HuH-7 (cell line): ENCODE data around the gene GLOD5.
A peak's percentile ranks its signal among the peaks of the same experiment; 100 is the strongest.

ENCODE experiments used
- DNase-seq: peaks from one replicate; pipeline ENCODE4 v3.0.0; 2011; ENCODE audit warnings: low spot score

The GLOD5 gene

GRCh38 chrX:48754238-48754637 lies 7.3 kb upstream of the GLOD5 start:
- peak; percentile 31 for DNase-seq

DNA sequence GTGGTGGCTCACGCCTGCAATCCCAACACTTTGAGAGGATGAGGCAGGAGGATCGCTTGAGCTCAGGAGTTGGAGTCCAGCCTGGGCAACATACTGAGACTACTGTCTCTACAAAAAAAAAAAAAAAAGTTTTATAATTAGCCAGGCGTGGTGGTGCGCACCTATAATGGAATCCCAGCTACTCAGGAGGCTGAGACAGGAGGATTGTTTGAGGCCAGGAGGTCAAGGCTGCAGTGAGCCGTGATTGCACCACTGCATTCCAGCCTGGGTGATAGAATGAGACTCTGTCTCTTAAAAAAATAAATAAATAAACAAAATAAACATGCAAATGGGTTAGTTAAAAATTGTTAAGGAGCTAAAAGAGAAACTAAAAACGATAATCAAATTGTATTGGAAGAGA lies 7.7 kb downstream of the GLOD5 start:
- no peak for DNase-seq

DNA sequence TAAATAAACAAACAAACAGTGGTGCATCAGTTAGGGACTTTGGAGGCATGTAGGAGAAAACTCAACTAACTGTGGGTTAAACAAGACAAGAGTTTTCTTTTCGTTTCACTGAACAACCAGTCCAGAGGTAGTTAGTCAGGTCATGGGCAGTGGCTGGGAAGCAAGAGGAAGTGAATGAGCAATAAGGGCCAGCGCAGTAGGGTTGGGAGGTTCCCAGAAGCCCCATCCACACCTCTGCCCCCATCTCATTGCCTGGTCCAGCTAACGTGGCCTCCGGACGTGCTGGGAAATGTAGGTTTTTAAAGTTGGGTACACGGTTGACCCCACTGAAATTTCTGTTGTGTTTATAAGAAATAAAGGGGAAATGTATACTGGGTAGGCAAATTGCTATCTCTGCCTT lies 8.7 kb downstream of the GLOD5 start:
- no peak for DNase-seq

- no peak for DNase-seq
These were observed 11.1 kb downstream of the GLOD5 start for GRCh38 chrX:48772602-48773001.

GRCh38 chrX:48776818-48777439 lies 15.4 kb downstream of the GLOD5 start:
- no peak for DNase-seq

GRCh38 chrX:48779399-48779798 lies 17.9 kb downstream of the GLOD5 start:
- DNase-seq, result no peak

- no peak for DNase-seq
These were observed 20.2 kb downstream of the GLOD5 start for GRCh38 chrX:48781705-48782104.

GRCh38 chrX:48782216-48782615 lies 20.7 kb downstream of the GLOD5 start:
- no peak for DNase-seq

DNA sequence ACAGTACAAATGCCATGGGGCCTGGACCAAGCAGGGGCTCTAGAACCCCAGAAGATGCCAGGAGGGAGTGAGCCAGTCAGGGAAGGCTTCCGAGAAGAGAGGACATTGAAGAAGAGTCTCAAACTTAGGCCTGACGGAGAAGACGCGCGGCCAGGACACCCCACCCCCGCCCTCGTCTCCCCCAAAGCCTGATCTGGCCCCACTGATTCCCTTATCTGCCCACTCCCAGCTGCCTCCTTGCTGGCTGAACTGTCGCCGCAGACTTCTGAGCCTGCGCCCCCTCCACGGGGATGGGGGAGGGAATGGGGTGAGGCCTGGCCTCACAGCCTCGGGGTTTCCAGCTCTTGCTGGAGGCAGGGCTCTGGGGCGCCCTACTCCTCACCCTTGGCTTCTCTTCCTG lies 21.2 kb downstream of the GLOD5 start:
- DNase-seq, result no peak

- DNase-seq, result no peak
These were observed 23.2 kb downstream of the GLOD5 start for GRCh38 chrX:48784726-48785125.

- DNase-seq, result no peak
These were observed 23.6 kb downstream of the GLOD5 start for GRCh38 chrX:48785186-48785539.

GRCh38 chrX:48785540-48786214 lies 24.1 kb downstream of the GLOD5 start:
- DNase-seq, result no peak

DNA sequence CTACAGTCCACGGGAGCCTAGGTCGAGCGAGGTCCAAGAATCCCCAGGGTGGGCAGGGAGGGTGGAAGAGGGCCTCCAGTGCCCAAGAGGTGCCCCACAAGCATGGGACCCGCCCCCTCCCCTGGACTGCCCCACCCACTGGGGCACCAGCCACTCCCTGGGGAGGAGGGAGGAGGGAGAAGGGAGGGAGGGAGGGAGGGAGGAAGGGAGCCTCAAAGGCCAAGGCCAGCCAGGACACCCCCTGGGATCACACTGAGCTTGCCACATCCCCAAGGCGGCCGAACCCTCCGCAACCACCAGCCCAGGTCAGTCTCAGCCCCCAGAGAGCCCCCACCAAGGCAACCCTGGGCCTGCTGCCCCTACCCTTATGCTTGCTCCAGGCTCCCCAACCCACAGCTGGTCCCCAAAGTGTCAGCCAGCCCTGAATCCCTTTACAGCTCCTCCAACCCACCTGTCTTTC lies 24.8 kb downstream of the GLOD5 start, which contains the start of gene GATA1:
Gene GATA1 (plus strand): TSS at position 250 of the 460 bp plus-strand sequence. CDS start 4,520 bp downstream, outside the sequence.
- DNase-seq, result no peak

DNA sequence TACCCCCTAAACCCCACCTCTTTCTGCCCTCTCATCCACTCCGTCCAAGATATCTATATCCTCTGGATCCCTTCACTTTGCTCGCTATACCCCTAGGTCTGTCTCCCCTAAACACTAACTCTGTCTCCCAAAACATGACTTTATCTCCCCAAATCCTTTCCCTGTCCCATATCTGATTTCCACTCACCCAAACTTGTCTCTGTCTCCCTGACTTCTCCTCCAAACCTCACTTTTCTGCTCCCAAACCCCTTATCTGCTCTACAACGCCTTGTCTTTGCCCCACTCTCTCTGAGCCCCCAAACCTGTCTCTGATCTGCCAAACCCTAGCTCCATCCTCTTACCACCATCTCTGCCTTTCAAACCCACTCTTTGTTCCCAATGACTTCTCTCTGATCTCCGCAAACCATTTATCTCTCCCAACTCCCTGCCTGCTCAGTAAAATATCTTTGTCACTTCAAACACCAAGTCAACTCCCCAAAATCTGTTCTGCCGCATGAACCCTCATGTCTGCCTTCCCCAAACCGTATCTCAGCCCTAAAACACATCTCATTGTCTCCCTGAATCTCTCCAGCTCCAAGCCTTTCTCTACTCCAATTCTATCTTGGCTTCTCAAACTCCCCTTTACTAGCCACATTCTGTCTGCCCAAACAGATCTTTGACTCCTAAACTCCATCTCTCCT lies 25.4 kb downstream of the GLOD5 start:
- no peak for DNase-seq

DNA sequence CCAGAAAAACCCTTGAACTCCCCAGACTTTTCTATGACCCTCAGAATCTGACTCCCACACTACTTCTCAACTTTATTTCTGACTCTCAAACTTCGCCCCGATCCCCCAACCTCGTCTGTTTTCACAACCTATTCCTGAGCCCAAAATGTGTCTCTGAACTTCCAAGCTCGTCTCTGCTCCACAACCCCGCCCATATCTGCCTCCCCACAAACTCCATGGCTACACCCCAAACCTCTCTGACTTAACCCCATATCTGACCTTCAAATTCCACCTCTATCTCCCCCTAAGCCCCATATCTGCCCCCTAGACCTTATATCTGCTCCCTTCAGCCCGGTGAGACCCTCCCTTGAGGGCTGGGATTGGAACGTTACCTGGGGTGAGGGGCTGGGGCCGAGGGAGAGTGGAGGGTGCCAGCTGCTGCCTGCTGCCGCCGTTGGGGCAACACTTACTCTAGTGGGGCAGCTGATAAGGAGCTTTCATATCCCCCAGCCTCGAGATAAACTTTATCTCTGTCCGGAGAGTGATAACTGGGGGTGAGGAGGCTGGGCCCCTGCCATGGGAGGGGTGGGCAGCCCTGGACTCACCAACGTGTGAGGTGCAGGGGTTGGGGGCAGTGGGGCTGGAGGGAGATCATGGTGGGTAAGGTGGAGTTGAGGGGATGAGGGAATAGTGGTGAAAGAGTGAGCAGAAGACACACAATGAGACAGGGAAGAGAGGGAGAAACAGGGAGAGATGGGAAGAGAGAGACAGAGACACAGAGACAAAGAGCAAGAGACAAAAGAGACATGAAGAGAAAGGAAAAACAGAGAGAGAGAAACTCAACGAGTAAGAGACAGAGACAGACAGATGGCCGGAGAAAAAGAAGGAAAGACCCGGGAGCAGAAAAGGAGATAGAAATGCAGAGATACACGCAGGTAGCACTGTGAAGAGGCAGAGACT lies 26.2 kb downstream of the GLOD5 start:
- no peak for DNase-seq

GRCh38 chrX:48789366-48790220 lies 28.0 kb downstream of the GLOD5 start:
- DNase-seq, result no peak

DNA sequence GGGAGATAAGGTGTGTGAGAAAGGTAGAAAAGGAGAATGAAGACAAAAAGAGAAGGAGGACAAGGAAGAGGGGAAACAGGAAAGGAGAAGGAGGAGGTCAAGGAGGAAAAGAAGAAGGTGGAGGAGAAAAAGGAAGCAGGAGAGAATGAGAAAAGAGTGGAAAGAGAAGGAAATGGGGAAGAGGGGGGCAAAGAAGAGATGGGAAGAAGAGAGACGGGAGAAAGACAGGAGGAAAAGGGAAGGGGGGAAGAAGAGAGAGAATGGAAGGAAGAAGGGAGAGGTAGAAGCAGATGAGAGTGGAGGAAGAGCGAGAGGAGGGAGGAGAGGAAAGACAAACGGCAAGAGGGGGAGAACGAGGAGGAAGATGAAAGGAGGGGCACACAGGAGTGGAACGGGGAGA lies 28.9 kb downstream of the GLOD5 start:
- DNase-seq, result no peak

DNA sequence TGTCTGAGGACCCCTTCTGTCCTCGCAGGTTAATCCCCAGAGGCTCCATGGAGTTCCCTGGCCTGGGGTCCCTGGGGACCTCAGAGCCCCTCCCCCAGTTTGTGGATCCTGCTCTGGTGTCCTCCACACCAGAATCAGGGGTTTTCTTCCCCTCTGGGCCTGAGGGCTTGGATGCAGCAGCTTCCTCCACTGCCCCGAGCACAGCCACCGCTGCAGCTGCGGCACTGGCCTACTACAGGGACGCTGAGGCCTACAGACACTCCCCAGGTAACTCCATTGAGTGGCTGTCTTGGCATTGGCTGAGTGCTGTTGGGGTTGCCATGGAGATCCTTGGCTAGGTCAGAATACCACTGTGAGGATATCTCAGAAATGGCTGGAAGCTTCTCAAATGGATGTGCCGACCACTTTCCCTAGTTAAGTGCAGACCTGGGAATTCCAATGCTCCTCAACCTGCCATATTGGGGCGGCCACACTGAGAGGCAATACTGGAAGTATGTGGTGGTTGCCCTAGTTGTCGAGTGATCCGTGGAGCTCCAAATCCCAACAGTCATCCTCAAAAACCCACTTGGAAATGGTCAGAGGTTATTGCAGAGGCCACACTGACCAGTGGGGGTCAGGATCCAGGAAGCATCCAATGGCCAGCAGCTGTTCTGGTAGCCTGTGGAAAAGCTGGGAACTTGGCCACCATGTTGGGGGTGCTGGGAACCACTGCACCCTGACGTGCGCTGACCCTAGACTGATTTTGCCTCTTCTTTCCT lies 29.7 kb downstream of the GLOD5 start:
- no peak for DNase-seq

- DNase-seq, result no peak
These were observed 30.7 kb downstream of the GLOD5 start for GRCh38 chrX:48792219-48792618.

- DNase-seq, result no peak
These were observed 32.4 kb downstream of the GLOD5 start for GRCh38 chrX:48793935-48794334.
